ENCODE measurements around the gene FBXO11. TPM values are rescaled to one million over a fixed set of nuclear protein-coding genes. Genes with fewer than 3 reads are reported as not detected.
"Not testable (repeated sequence)": the region's sequence is repeated elsewhere in the genome, so short reads cannot be mapped to it uniquely, and the experiment has no call there.

FBXO11 gene
- total and polyA plus RNA-seq, 4 experiments from 2014 or later, result 4.7 to 87.3 (median 48.9) TPM

- H3K36me3 ChIP-seq (ENCODE audit: insufficient read depth, low read length), result no peaks in the 10 kb centered on the region
- peak; percentile 70 to 83 (median 76) for DNase-seq
- peaks cover 31% of the 10 kb centered on the region for H3K4me1 ChIP-seq (ENCODE audit: insufficient read depth, low read length)
- Mint-ChIP-seq H3K27me3 (peaks cover 0 to 2% of the 10 kb centered on the region in 2 donors), H3K4me3 (peak overlapping the region; percentile 78 to 94 (median 88)), H3K36me3 (peaks cover 1 to 15% of the 10 kb centered on the region in 2 donors), H3K27ac (peak overlapping the region; percentile 87 to 99 (median 96)), H3K9me3 (peaks cover 0 to 3% (median 0%) of the 10 kb centered on the region in 8 donors), H3K4me1 (peaks cover 24 to 55% (median 36%) of the 10 kb centered on the region in 4 donors)
- peak overlapping the region; percentile 91 for H3K27ac ChIP-seq (ENCODE audit: low read depth, low read length)
- H3K27me3 ChIP-seq (ENCODE audit: insufficient read depth, low read length), result no peaks in the 10 kb centered on the region
- ChIA-PET POLR2A (ENCODE audit: partially characterized antibody) (interaction anchor here (0.7 to 2.9 kb wide), 18 partner anchors 8 to 1212 kb away, joined by 3 to 16 read pairs (median 4); partner anchors contain the start of gene MSH6), CTCF (ENCODE audit: partially characterized antibody) (interaction anchor here (0.6 to 2.1 kb wide), 19 partner anchors 9 to 538 kb away, joined by 3 to 10 read pairs (median 4); no protein-coding TSS in a partner anchor)
- intact Hi-C loops (cut with micrococcal nuclease), result loop anchor here (1.0 to 10.0 kb wide), 7 partner anchors 18 to 992 kb away; partner anchors contain the start of genes MCFD2 and MSH2
- H3K4me3 ChIP-seq (ENCODE audit: low read length in 2 of 2), result peak overlapping the region; percentile 57 to 71
- H3K9me3 ChIP-seq (ENCODE audit: control insufficient read depth in 1 of 2, low read length in 2 of 2), result no peaks in the 10 kb centered on the region
Observed at GRCh38 chr2:47907039-47907781, 912 bp upstream of the FBXO11 start.

GRCh38 chr2:47905386-47906156 is 727 bp downstream of the FBXO11 start:
- Histone ChIP-seq H3K9me3 (ENCODE audit: control insufficient read depth in 1 of 2, low read length in 2 of 2) (no peaks in the 10 kb centered on the region), H3K4me1 (ENCODE audit: insufficient read depth, low read length) (peaks cover 38% of the 10 kb centered on the region), H3K27ac (ENCODE audit: low read depth, low read length) (peak overlapping the region; percentile 91), H3K27me3 (ENCODE audit: insufficient read depth, low read length) (no peaks in the 10 kb centered on the region), H3K4me3 (ENCODE audit: low read length in 2 of 2) (peak overlapping the region in 1 of 2 donors; percentile 70), H3K36me3 (ENCODE audit: insufficient read depth, low read length) (no peaks in the 10 kb centered on the region)
- POLR2A ChIA-PET (ENCODE audit: partially characterized antibody), result interaction anchor here (1.0 to 2.9 kb wide), 4 partner anchors 11 to 543 kb away, joined by 3 to 16 read pairs (median 4); no protein-coding TSS in a partner anchor
- peaks cover 0 to 2% of the 10 kb centered on the region in 2 donors for H3K27me3 Mint-ChIP-seq
- H3K9me3 Mint-ChIP-seq, result peaks cover 0 to 3% (median 0%) of the 10 kb centered on the region in 8 donors
- peak overlapping the region; percentile 78 to 94 (median 90) for H3K4me3 Mint-ChIP-seq
- peaks cover 0 to 15% of the 10 kb centered on the region in 2 donors for H3K36me3 Mint-ChIP-seq
- intact Hi-C loops (cut with micrococcal nuclease), result loop anchor here (1.0 to 10.0 kb wide), 8 partner anchors 17 to 991 kb away; partner anchors contain the start of genes MCFD2, MSH2 and MSH6
- peak; percentile 68 to 75 (median 72) for DNase-seq
- CTCF ChIA-PET (ENCODE audit: partially characterized antibody), result no interaction called here
- H3K4me1 Mint-ChIP-seq, result peaks cover 29 to 62% (median 42%) of the 10 kb centered on the region in 4 donors
- H3K27ac Mint-ChIP-seq, result peak overlapping the region; percentile 87 to 99 (median 96)

- peaks cover 50% of the 10 kb centered on the region for H3K4me1 ChIP-seq (ENCODE audit: insufficient read depth, low read length)
- Mint-ChIP-seq H3K27ac (peak overlapping the region; percentile 92 to 99 (median 96)), H3K4me3 (peak overlapping the region; percentile 92 to 100 (median 98)), H3K9me3 (peaks cover 0 to 3% (median 0%) of the 10 kb centered on the region in 8 donors), H3K36me3 (peaks cover 0 to 15% of the 10 kb centered on the region in 2 donors), H3K27me3 (peaks cover 0 to 2% of the 10 kb centered on the region in 2 donors), H3K4me1 (peaks cover 37 to 71% (median 50%) of the 10 kb centered on the region in 4 donors)
- peak in 1 of 5 donors; percentile 8 for DNase-seq
- H3K27ac ChIP-seq (ENCODE audit: low read depth, low read length), result peak overlapping the region; percentile 79
- ChIA-PET CTCF (ENCODE audit: partially characterized antibody) (no interaction called here), POLR2A (ENCODE audit: partially characterized antibody) (interaction anchor here (0.7 kb wide), 1 partner anchor 501 kb away, joined by 3 read pairs; the partner anchor contains the start of gene MSH2)
- H3K9me3 ChIP-seq (ENCODE audit: control insufficient read depth in 1 of 2, low read length in 2 of 2), result no peaks in the 10 kb centered on the region
- no peaks in the 10 kb centered on the region for H3K27me3 ChIP-seq (ENCODE audit: insufficient read depth, low read length)
- intact Hi-C loops (cut with micrococcal nuclease), result loop anchor here (1.0 to 10.0 kb wide), 3 partner anchors 10 to 989 kb away; partner anchors contain the start of genes MCFD2 and MSH2
- H3K4me3 ChIP-seq (ENCODE audit: low read length in 2 of 2), result peak overlapping the region; percentile 64 to 70
- H3K36me3 ChIP-seq (ENCODE audit: insufficient read depth, low read length), result no peaks in the 10 kb centered on the region
Observed at GRCh38 chr2:47903781-47904490, 2.4 kb downstream of the FBXO11 start.

- intact Hi-C loops (cut with micrococcal nuclease), result loop anchor here (10.0 kb wide), 2 partner anchors 497 to 987 kb away; partner anchors contain the start of genes MCFD2 and MSH2
- not testable (repeated sequence) for H3K9me3 Mint-ChIP-seq; H3K27me3 Mint-ChIP-seq; H3K27ac ChIP-seq (ENCODE audit: low read depth, low read length); DNase-seq; H3K36me3 ChIP-seq (ENCODE audit: insufficient read depth, low read length); H3K9me3 ChIP-seq (ENCODE audit: control insufficient read depth in 1 of 2, low read length in 2 of 2); H3K4me3 ChIP-seq (ENCODE audit: low read length in 2 of 2); H3K27me3 ChIP-seq (ENCODE audit: insufficient read depth, low read length)
- peak overlapping the region in 2 of 8 donors; percentile 25 to 62 for H3K4me3 Mint-ChIP-seq
- peaks cover 0 to 19% of the 10 kb centered on the region in 2 donors for H3K36me3 Mint-ChIP-seq
- H3K27ac Mint-ChIP-seq, result peak overlapping the region in 2 of 7 donors; percentile 10 to 97
- H3K4me1 ChIP-seq (ENCODE audit: insufficient read depth, low read length), result peaks cover 57% of the 10 kb centered on the region
- POLR2A ChIA-PET (ENCODE audit: partially characterized antibody), result interaction anchor here (1.5 kb wide), 1 partner anchor 119 kb away, joined by 3 read pairs; the partner anchor contains the start of gene MSH6
- peaks cover 44 to 71% (median 54%) of the 10 kb centered on the region in 4 donors for H3K4me1 Mint-ChIP-seq
- CTCF ChIA-PET (ENCODE audit: partially characterized antibody), result interaction anchor here (1.0 to 1.3 kb wide), 2 partner anchors 44 to 203 kb away, joined by 3 read pairs; no protein-coding TSS in a partner anchor
Observed at GRCh38 chr2:47901892-47902291, 4.4 kb downstream of the FBXO11 start.

GRCh38 chr2:47900857-47901256 is 5.4 kb downstream of the FBXO11 start:
- CTCF ChIA-PET (ENCODE audit: partially characterized antibody), result interaction anchor here (1.0 to 1.4 kb wide), 3 partner anchors 22 to 204 kb away, joined by 3 read pairs; no protein-coding TSS in a partner anchor
- peaks cover 0 to 2% of the 10 kb centered on the region in 2 donors for H3K27me3 Mint-ChIP-seq
- peaks cover 0 to 3% (median 0%) of the 10 kb centered on the region in 8 donors for H3K9me3 Mint-ChIP-seq
- peaks cover 0 to 17% of the 10 kb centered on the region in 2 donors for H3K36me3 Mint-ChIP-seq
- no peak for DNase-seq
- no peak overlapping the region for H3K27ac Mint-ChIP-seq
- no peak overlapping the region for H3K27ac ChIP-seq (ENCODE audit: low read depth, low read length)
- peaks cover 68% of the 10 kb centered on the region for H3K4me1 ChIP-seq (ENCODE audit: insufficient read depth, low read length)
- no peak overlapping the region for H3K4me3 ChIP-seq (ENCODE audit: low read length in 2 of 2)
- intact Hi-C loops (cut with micrococcal nuclease), result loop anchor here (10.0 kb wide), 2 partner anchors 496 to 986 kb away; partner anchors contain the start of genes MCFD2 and MSH2
- no peaks in the 10 kb centered on the region for H3K36me3 ChIP-seq (ENCODE audit: insufficient read depth, low read length)
- no peak overlapping the region for H3K4me3 Mint-ChIP-seq
- H3K4me1 Mint-ChIP-seq, result peaks cover 53 to 76% (median 63%) of the 10 kb centered on the region in 4 donors
- H3K27me3 ChIP-seq (ENCODE audit: insufficient read depth, low read length), result no peaks in the 10 kb centered on the region
- H3K9me3 ChIP-seq (ENCODE audit: control insufficient read depth in 1 of 2, low read length in 2 of 2), result no peaks in the 10 kb centered on the region
- POLR2A ChIA-PET (ENCODE audit: partially characterized antibody), result no interaction called here

Measured in CD4-positive, alpha-beta memory T cell (primary cell).